GM12872 (cell line): ENCODE measurements around the gene FBXL4.

Source experiments
- CTCF ChIP-seq: IDR thresholded peaks from 3 replicates; pipeline ENCODE4 v1.5.1; 2011; ENCODE audit warnings: low read depth, mild to moderate bottlenecking, low read length, moderate library complexity; ENCODE audit not compliant: insufficient read depth

The FBXL4 gene

DNA sequence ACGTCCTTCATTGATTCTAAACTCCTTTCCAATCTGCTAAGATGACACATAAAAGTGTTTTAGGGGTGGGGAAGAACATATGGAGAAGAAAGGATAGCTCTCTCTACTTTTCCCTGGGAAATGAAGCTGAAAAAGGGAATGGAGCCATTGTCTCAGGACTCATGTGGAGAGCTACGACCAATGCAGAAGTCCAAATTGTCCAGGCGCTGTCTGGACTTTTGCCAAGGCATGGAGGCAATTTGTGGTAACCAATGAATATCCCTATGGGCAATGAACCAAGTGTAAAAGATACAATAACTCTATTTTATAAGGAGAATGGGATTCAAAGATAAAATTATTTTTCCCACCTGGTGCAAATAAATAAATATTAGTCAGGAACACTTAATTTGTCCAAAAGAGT, 16.1 kb downstream of the FBXL4 start:
- TF ChIP-seq CTCF: no peak

GRCh38 chr6:98929498-98930060, 18.2 kb downstream of the FBXL4 start:
- no peak for TF ChIP-seq CTCF

- TF ChIP-seq CTCF: no peak
Measured at GRCh38 chr6:98928688-98929087, 19.1 kb downstream of the FBXL4 start.

DNA sequence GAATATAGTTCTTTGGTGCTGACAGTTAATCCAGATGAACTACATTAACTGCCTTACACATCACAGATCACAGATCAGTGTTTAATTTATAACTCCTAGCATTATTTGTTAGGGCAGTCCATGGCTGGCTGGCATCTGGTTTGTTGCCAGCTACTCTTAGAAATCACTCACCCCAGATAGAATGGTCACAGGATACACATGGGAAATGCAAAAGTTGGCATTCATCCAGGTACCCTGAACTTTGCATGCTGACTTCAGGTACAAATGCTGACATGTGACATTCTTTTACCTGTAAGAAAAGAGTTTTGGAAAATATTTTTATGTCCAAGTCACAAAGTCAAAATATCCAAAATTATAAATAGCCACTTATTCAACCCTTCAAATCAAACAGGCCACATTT, 20.2 kb downstream of the FBXL4 start:
- TF ChIP-seq CTCF: no peak

GRCh38 chr6:98925831-98926230, 21.9 kb downstream of the FBXL4 start:
- TF ChIP-seq CTCF: no peak

DNA sequence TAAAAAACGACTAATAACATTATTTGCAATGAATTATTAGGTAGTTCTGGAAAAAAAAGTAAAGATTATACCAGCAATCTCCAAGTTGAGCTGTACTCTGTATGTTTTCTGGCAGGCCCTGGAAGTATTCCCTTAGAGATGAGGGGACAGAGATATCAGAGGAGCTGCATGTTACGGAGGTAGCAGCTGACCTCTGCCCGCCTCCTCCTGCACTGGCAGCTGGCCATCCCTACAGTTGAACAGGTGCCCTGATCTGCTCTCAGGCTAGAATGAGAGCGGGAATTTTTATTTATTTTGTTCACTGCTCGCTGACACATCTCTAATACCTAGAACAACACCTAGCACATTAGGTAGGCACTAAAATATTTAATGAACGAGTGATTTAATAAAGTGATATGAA, 23.1 kb downstream of the FBXL4 start:
- no peak for TF ChIP-seq CTCF

DNA sequence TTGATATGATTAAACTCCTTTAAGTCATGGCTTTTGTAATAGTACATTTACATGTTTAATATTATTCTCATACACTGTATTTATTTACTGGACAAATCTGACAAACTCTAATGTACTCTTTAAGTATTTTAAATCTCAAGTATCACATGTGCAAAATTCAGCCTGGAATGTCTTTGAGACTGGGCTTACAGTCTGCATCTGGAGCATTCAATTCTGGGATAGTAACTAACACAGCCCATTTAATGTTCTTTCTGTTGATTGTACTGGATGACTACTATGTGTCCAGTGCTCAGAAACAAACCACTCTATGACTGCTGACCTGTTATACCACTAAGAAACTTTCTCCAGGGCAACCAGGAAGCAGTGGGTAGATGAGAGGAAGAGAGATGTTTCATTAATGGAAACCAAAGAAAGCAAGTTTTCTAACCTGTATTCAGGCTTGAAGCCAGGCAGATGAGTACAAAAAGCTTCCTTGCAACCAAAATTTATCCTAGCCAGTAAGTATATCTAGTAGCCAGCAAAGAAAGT, 26.8 kb downstream of the FBXL4 start:
- no peak for TF ChIP-seq CTCF

- TF ChIP-seq CTCF: no peak
Measured at GRCh38 chr6:98909236-98909635, 38.5 kb downstream of the FBXL4 start.
